Sigmoid colon (tissue), 4 donors: ENCODE measurements around the gene ABCB10.

Source experiments
- POLR2A ChIP-seq, 2 donors: fragments of 450-650 bp; IDR thresholded peaks; one replicate each; pipeline ENCODE4 v1.6.1; 2016; ENCODE audit warnings: antibody characterized with exemption in 2 of 2, mild to moderate bottlenecking in 2 of 2, moderate library complexity in 2 of 2
- POLR2AphosphoS5 ChIP-seq, 4 donors: sonication (generic); formaldehyde crosslinking; IDR thresholded peaks; one replicate each; pipeline ENCODE4 v1.6.1; 2017; ENCODE audit warnings: antibody characterized with exemption in 4 of 4
- TF ChIP-seq, protein P1 (sequence below), 4 experiments: fragments of 450-650 bp in 3 of 4; fragments of 200-600 bp in 1 of 4; IDR thresholded peaks; one replicate each; pipeline ENCODE4 v1.5.1; 2016 to 2019; ENCODE audit warnings: antibody characterized with exemption in 4 of 4, mild to moderate bottlenecking in 3 of 4, moderate library complexity in 2 of 4

DNA sequence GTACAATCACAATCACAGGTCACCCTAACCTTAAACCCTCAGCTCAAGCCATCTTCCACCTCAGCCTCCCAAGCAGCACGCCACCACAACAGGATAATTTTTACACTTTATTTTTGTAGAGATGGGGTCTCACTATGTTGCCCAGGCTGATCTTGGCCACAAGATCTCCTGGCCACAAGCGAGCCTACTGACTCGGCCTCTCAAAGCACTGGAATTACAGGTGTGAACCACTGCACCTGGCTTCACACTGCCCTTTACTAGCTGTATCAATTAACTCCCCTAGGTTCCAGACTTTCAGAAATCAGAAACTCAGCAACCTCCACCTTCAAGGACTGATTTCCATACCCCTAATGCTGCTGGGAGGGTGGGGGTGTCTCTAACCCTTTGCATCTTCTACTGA lies 87.3 kb downstream of the ABCB10 start:
- TF ChIP-seq, protein P1, sequence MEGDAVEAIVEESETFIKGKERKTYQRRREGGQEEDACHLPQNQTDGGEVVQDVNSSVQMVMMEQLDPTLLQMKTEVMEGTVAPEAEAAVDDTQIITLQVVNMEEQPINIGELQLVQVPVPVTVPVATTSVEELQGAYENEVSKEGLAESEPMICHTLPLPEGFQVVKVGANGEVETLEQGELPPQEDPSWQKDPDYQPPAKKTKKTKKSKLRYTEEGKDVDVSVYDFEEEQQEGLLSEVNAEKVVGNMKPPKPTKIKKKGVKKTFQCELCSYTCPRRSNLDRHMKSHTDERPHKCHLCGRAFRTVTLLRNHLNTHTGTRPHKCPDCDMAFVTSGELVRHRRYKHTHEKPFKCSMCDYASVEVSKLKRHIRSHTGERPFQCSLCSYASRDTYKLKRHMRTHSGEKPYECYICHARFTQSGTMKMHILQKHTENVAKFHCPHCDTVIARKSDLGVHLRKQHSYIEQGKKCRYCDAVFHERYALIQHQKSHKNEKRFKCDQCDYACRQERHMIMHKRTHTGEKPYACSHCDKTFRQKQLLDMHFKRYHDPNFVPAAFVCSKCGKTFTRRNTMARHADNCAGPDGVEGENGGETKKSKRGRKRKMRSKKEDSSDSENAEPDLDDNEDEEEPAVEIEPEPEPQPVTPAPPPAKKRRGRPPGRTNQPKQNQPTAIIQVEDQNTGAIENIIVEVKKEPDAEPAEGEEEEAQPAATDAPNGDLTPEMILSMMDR (IDR thresholded peaks at IDR 0.05): no peak
- TF ChIP-seq POLR2AphosphoS5 (IDR thresholded peaks at IDR 0.05) (no peak), POLR2A (IDR thresholded peaks at IDR 0.05) (no peak)
